ENCODE results near the gene GCNA.

Gene GCNA

GRCh38 chrX:71533851-71534561 lies 44.2 kb upstream of the GCNA start:
- TF ChIP-seq, protein P1, sequence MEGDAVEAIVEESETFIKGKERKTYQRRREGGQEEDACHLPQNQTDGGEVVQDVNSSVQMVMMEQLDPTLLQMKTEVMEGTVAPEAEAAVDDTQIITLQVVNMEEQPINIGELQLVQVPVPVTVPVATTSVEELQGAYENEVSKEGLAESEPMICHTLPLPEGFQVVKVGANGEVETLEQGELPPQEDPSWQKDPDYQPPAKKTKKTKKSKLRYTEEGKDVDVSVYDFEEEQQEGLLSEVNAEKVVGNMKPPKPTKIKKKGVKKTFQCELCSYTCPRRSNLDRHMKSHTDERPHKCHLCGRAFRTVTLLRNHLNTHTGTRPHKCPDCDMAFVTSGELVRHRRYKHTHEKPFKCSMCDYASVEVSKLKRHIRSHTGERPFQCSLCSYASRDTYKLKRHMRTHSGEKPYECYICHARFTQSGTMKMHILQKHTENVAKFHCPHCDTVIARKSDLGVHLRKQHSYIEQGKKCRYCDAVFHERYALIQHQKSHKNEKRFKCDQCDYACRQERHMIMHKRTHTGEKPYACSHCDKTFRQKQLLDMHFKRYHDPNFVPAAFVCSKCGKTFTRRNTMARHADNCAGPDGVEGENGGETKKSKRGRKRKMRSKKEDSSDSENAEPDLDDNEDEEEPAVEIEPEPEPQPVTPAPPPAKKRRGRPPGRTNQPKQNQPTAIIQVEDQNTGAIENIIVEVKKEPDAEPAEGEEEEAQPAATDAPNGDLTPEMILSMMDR (IDR thresholded peaks at IDR 0.05), result no peak
- Histone ChIP-seq H3K36me3 (no peaks in the 10 kb centered on the region), H3K27me3 (no peaks in the 10 kb centered on the region), H3K4me1 (ENCODE audit: control insufficient read depth in 1 of 2, insufficient read depth in 1 of 2, low read depth in 1 of 2, low read length in 1 of 2) (peaks cover 24 to 33% of the 10 kb centered on the region in 2 experiments), H3K9me3 (no peaks in the 10 kb centered on the region), H3K4me3 (ENCODE audit: low read depth in 1 of 2, low read length in 1 of 2) (peak overlapping the region; percentile 70 to 76), H3K27ac (peak overlapping the region; percentile 95)

DNA sequence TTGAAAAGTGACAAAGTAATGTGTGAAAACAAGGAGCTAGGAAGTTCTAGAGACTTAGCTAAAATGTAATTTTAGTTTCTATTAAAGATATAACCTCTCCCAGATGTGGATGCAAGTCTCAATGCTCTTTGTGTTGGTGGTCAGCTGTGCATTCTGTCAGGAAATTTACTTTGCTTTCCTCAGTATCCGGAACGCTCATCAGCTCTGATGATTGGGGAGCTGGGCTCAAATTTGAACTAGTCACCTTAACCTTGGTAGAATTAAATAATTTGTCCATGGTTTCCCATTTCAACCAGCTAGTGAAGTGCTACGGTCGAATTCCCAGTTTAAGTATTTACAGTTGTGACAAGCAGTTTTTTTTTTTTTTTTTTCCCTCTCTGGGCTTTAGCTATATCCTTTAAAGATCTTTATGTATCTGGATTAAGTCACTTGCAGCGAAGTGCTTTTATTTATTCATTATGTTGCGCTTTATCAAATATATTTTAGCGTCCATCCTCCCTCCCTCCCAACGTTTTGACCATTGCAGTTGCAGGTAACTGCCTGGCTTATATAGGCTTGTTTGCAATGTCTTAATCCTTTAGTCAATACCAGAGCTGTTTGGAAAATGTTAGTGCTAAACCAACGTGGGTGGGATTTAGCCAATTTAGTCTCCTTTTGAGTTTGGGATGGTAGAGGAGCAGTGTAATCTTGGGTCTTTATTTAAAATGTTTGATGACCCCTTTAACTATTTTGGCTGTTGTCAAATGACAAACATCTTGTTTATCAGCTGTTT lies 43.3 kb upstream of the GCNA start:
- Histone ChIP-seq H3K4me3 (ENCODE audit: low read depth in 1 of 2, low read length in 1 of 2) (peak overlapping the region; percentile 70 to 76), H3K27me3 (no peaks in the 10 kb centered on the region), H3K9me3 (no peaks in the 10 kb centered on the region), H3K36me3 (no peaks in the 10 kb centered on the region), H3K4me1 (ENCODE audit: control insufficient read depth in 1 of 2, insufficient read depth in 1 of 2, low read depth in 1 of 2, low read length in 1 of 2) (peaks cover 31 to 40% of the 10 kb centered on the region in 2 experiments), H3K27ac (peak overlapping the region; percentile 95)
- TF ChIP-seq, protein P1 (IDR thresholded peaks at IDR 0.05), result no peak

- H3K36me3 ChIP-seq, result no peaks in the 10 kb centered on the region
- H3K4me1 ChIP-seq (ENCODE audit: control insufficient read depth in 1 of 2, insufficient read depth in 1 of 2, low read depth in 1 of 2, low read length in 1 of 2), result peaks cover 38 to 53% of the 10 kb centered on the region in 2 experiments
- H3K9me3 ChIP-seq, result no peaks in the 10 kb centered on the region
- H3K27ac ChIP-seq, result peak overlapping the region; percentile 52
- H3K4me3 ChIP-seq (ENCODE audit: low read depth in 1 of 2, low read length in 1 of 2), result peak overlapping the region in 1 of 2 experiments; percentile 20
- TF ChIP-seq, protein P1 (IDR thresholded peaks at IDR 0.05), result no peak
- H3K27me3 ChIP-seq, result no peaks in the 10 kb centered on the region
Observed at GRCh38 chrX:71536285-71536684, 42.0 kb upstream of the GCNA start.

DNA sequence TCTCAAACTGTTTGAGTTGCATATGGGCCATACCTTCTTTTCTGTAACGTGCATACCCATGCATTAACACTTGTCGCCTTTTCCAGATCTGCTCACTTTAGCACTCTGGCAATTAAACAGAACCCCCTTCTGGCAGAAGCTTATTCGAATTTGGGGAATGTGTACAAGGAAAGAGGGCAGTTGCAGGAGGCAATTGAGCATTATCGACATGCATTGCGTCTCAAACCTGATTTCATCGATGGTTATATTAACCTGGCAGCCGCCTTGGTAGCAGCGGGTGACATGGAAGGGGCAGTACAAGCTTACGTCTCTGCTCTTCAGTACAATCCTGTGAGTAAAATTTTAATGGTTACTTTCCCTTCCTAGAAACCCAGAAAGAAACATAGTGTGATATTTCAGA lies 40.5 kb upstream of the GCNA start:
- Histone ChIP-seq H3K27ac (no peak overlapping the region), H3K4me3 (ENCODE audit: low read depth in 1 of 2, low read length in 1 of 2) (no peak overlapping the region), H3K36me3 (no peaks in the 10 kb centered on the region), H3K27me3 (no peaks in the 10 kb centered on the region), H3K4me1 (ENCODE audit: control insufficient read depth in 1 of 2, insufficient read depth in 1 of 2, low read depth in 1 of 2, low read length in 1 of 2) (peaks cover 46 to 61% of the 10 kb centered on the region in 2 experiments), H3K9me3 (no peaks in the 10 kb centered on the region)
- TF ChIP-seq, protein P1 (IDR thresholded peaks at IDR 0.05), result no peak

DNA sequence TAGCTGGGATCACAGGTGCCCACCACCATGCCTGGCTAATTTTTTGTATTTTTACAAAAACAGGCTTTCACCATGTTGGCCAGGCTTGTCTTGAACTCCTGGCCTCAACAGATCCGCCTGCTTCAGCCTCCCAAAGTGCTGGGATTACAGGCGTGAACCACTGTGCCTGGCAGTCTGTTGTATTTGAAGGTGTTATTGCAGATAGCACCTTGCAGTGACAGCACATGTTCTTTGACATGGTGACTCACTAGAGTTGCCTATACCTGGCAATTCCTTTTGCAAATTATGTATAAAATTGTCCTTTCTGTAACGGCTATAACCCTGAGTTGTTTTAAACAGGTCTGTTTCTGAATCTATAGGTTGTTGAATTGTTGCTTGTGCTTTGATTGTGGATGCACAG lies 37.4 kb upstream of the GCNA start:
- Histone ChIP-seq H3K9me3 (no peaks in the 10 kb centered on the region), H3K4me1 (ENCODE audit: control insufficient read depth in 1 of 2, insufficient read depth in 1 of 2, low read depth in 1 of 2, low read length in 1 of 2) (peaks cover 44 to 52% of the 10 kb centered on the region in 2 experiments), H3K27me3 (no peaks in the 10 kb centered on the region), H3K4me3 (ENCODE audit: low read depth in 1 of 2, low read length in 1 of 2) (peak overlapping the region in 1 of 2 experiments; percentile 5), H3K36me3 (peaks cover 14% of the 10 kb centered on the region), H3K27ac (peak overlapping the region; percentile 75)
- TF ChIP-seq, protein P1 (IDR thresholded peaks at IDR 0.05), result no peak
